NB4 (cell line): ENCODE results near the gene PTPN5.

Source experiments
- MYC ChIP-seq: IDR thresholded peaks from 2 replicates; pipeline ENCODE4 v1.6.1; 2011; ENCODE audit warnings: low read depth, low read length
- POLR2A ChIP-seq: IDR thresholded peaks from 2 replicates; pipeline ENCODE4 v1.6.1; 2011; ENCODE audit warnings: mild to moderate bottlenecking; ENCODE audit not compliant: insufficient read length; ENCODE audit errors: extremely low read depth
- TF ChIP-seq, protein P1 (sequence below): IDR thresholded peaks from one replicate; pipeline ENCODE4 v1.5.1; 2012; ENCODE audit warnings: low read depth, low read length

DNA sequence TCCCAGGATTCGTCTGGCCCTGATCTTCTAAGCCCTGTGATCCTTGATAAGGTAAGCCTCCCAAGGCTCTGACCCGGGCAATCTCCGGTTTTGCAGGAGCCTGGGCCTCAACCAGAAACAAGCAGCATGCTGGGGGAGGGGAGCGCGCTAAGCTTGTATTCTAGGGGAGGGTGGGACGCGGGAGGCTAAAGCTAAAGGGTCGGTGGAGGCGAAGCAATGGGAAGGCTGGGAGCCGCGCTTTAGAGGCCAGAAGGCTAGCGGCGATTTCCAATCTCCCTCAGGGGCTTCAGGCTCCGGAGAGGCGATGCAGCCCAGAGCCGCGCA lies 753 bp downstream of the PTPN5 start:
- TF ChIP-seq, protein P1, sequence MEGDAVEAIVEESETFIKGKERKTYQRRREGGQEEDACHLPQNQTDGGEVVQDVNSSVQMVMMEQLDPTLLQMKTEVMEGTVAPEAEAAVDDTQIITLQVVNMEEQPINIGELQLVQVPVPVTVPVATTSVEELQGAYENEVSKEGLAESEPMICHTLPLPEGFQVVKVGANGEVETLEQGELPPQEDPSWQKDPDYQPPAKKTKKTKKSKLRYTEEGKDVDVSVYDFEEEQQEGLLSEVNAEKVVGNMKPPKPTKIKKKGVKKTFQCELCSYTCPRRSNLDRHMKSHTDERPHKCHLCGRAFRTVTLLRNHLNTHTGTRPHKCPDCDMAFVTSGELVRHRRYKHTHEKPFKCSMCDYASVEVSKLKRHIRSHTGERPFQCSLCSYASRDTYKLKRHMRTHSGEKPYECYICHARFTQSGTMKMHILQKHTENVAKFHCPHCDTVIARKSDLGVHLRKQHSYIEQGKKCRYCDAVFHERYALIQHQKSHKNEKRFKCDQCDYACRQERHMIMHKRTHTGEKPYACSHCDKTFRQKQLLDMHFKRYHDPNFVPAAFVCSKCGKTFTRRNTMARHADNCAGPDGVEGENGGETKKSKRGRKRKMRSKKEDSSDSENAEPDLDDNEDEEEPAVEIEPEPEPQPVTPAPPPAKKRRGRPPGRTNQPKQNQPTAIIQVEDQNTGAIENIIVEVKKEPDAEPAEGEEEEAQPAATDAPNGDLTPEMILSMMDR = no peak
- TF ChIP-seq POLR2A (no peak), MYC (no peak)
